ENCODE results near the gene RPS15. TPM values are rescaled to one million over a fixed set of nuclear protein-coding genes. Genes with fewer than 3 reads are reported as not detected.

The RPS15 gene
- polyA plus RNA-seq, 1 donor: 1,159 TPM

- DNase-seq (ENCODE audit: low read depth): no peak
Observed at GRCh38 chr19:1401889-1402217, 36.3 kb upstream of the RPS15 start.

GRCh38 chr19:1402411-1403070 lies 35.7 kb upstream of the RPS15 start:
- DNase-seq (ENCODE audit: low read depth): no peak

- peak; percentile 91 for DNase-seq (ENCODE audit: low read depth)
Observed at GRCh38 chr19:1406774-1407527, 31.2 kb upstream of the RPS15 start.

GRCh38 chr19:1407528-1408299 lies 30.5 kb upstream of the RPS15 start, which contains the start of gene DAZAP1:
TSS of gene DAZAP1 (plus strand) at chr19:1407586. CDS start at chr19:1407774, 188 bp downstream.
- DNase-seq (ENCODE audit: low read depth): no peak

- DNase-seq (ENCODE audit: low read depth): no peak
Observed at GRCh38 chr19:1408300-1409203, 29.6 kb upstream of the RPS15 start.

- DNase-seq (ENCODE audit: low read depth): no peak
Observed at GRCh38 chr19:1409204-1410005, 28.8 kb upstream of the RPS15 start.

- no peak for DNase-seq (ENCODE audit: low read depth)
Observed at GRCh38 chr19:1410136-1410786, 27.9 kb upstream of the RPS15 start.

GRCh38 chr19:1410789-1411188 lies 27.4 kb upstream of the RPS15 start:
- DNase-seq (ENCODE audit: low read depth): no peak

GRCh38 chr19:1411255-1412191 lies 26.7 kb upstream of the RPS15 start:
- DNase-seq (ENCODE audit: low read depth): no peak

- DNase-seq (ENCODE audit: low read depth): no peak
Observed at GRCh38 chr19:1412323-1412923, 25.8 kb upstream of the RPS15 start.

- no peak for DNase-seq (ENCODE audit: low read depth)
Observed at GRCh38 chr19:1412995-1413800, 25.0 kb upstream of the RPS15 start.

- no peak for DNase-seq (ENCODE audit: low read depth)
Observed at GRCh38 chr19:1416014-1416841, 22.0 kb upstream of the RPS15 start.

GRCh38 chr19:1417145-1417544 lies 21.1 kb upstream of the RPS15 start:
- DNase-seq (ENCODE audit: low read depth): no peak

GRCh38 chr19:1417681-1418495 lies 20.3 kb upstream of the RPS15 start:
- DNase-seq (ENCODE audit: low read depth): no peak

GRCh38 chr19:1418496-1418775 lies 19.8 kb upstream of the RPS15 start:
- no peak for DNase-seq (ENCODE audit: low read depth)

All from forelimb muscle (tissue), 1 donor.